GM19372 (cell line): Measurements from ENCODE around the gene DCST1.
A peak's percentile ranks its signal among the peaks of the same experiment; 100 is the strongest.

Experiments
- ATAC-seq: cut with Tn5 transposase; IDR thresholded peaks from one replicate; pipeline ENCODE4 v1.9.1; 2021; ENCODE audit warnings: mild to moderate bottlenecking, low read depth, moderate library complexity; ENCODE audit not compliant: unreplicated experiment

DCST1 gene

DNA sequence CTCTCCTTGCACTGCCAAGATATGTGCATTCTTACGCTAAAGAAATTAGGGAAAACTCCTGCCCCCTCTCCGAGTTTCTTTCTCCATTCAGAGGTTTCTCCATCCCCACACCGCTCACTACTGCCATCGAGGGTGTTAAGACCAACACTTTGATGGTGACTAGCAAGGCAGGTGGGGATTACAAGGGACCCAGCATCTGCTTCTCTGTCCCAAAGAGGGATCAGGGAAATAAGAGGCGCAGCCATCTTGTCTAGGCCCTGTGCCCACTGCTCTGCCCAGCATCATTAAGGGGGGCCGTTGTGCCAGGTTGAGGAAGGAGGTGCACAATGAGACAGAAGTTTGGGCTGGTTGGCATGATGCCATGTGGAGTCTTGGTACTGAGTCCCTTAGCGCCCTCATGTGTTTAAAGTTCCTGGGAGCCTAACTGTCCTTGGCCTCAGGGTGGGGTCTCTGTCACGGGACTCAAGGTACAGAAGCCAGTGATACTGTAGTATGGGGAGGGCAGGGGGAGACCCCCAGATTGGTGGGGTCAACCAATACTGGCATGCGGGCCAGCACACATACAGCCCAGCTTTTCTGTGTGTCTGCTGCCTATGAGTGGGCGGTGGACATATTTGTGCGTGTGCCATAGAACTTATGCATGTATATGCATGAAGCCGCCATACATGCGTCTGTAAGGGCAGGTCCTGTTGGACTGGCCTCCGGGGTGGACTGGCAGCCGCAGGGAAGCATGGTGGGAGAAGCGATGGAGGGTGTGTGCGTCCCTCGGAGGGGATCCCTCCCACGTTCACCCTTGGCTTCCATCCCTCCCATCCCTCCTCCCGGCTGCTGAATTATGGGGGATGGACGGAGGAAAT is 50.5 kb downstream of the DCST1 start:
- no peak for ATAC-seq

DNA sequence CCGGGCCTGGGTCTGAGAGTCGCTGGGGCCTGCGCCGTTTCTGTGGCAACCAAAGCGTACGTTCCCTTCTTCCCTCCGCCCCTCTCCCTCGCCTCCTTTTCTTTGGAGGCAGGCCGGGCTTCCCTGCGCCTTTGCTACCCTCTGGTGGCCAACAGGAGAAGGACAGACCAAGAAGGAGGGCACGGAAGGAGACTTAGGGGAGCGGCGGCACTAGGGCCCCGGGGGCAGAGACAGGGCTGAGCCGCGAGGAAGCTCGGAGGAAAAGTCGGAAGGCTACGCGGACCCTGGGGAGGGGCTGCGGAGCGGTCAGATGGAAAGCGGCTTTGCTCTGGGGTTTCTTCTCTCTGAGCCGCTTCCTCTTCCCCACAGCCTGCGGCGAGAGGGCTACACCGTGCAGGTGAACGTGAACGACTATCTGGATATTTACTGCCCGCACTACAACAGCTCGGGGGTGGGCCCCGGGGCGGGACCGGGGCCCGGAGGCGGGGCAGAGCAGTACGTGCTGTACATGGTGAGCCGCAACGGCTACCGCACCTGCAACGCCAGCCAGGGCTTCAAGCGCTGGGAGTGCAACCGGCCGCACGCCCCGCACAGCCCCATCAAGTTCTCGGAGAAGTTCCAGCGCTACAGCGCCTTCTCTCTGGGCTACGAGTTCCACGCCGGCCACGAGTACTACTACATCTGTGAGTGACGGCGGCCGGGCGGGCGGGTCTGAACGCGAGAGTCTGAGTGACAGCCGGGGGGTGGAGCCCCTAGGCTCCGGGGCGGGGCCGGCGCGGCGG is 51.3 kb downstream of the DCST1 start:
- peak; percentile 79 for ATAC-seq

DNA sequence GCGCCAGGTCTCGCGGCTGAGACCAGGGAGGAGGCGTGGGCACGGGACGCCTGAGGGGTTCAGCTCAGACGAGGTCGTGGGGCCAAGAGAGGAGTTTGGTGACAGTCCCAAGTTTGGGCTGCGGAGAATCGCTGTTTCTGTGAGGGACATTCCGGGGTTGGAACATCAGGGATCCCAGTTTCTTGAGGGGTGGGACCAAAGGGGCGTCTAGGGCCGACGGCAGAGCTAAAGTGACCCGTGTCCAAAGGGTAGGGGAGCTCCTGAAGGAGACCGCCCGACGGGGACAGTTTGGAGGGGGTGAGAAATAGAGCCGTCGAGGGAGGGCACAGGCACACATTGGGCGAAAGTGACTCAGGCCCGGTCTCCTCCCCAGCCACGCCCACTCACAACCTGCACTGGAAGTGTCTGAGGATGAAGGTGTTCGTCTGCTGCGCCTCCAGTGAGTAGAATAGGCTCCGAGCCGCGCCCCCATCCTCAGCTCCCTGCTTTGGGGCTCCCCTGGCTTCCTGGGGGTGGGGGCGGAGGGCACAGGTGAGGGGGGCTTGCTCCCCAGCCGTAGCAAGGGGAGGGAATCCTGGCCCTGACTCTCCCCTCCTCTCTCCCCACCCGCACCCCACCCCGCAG is 52.0 kb downstream of the DCST1 start:
- ATAC-seq: no peak

DNA sequence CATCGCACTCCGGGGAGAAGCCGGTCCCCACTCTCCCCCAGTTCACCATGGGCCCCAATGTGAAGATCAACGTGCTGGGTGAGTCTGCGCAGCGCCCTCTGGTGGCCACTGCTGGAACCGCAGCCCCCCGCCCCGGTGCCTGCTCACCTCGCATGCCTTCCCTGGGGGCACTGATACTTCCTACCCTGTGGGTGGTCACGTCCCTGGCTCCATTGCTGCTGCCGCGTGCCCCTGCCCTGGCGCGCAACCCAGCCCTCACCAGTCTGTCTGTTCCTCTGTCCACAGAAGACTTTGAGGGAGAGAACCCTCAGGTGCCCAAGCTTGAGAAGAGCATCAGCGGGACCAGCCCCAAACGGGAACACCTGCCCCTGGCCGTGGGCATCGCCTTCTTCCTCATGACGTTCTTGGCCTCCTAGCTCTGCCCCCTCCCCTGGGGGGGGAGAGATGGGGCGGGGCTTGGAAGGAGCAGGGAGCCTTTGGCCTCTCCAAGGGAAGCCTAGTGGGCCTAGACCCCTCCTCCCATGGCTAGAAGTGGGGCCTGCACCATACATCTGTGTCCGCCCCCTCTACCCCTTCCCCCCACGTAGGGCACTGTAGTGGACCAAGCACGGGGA is 52.6 kb downstream of the DCST1 start:
- ATAC-seq: no peak

DNA sequence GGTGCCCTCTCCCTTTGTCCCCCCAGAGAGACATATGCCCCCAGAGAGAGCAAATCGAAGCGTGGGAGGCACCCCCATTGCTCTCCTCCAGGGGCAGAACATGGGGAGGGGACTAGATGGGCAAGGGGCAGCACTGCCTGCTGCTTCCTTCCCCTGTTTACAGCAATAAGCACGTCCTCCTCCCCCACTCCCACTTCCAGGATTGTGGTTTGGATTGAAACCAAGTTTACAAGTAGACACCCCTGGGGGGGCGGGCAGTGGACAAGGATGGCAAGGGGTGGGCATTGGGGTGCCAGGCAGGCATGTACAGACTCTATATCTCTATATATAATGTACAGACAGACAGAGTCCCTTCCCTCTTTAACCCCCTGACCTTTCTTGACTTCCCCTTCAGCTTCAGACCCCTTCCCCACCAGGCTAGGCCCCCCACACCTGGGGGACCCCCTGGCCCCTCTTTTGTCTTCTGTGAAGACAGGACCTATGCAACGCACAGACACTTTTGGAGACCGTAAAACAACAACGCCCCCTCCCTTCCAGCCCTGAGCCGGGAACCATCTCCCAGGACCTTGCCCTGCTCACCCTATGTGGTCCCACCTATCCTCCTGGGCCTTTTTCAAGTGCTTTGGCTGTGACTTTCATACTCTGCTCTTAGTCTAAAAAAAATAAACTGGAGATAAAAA is 53.4 kb downstream of the DCST1 start:
- ATAC-seq: no peak

DNA sequence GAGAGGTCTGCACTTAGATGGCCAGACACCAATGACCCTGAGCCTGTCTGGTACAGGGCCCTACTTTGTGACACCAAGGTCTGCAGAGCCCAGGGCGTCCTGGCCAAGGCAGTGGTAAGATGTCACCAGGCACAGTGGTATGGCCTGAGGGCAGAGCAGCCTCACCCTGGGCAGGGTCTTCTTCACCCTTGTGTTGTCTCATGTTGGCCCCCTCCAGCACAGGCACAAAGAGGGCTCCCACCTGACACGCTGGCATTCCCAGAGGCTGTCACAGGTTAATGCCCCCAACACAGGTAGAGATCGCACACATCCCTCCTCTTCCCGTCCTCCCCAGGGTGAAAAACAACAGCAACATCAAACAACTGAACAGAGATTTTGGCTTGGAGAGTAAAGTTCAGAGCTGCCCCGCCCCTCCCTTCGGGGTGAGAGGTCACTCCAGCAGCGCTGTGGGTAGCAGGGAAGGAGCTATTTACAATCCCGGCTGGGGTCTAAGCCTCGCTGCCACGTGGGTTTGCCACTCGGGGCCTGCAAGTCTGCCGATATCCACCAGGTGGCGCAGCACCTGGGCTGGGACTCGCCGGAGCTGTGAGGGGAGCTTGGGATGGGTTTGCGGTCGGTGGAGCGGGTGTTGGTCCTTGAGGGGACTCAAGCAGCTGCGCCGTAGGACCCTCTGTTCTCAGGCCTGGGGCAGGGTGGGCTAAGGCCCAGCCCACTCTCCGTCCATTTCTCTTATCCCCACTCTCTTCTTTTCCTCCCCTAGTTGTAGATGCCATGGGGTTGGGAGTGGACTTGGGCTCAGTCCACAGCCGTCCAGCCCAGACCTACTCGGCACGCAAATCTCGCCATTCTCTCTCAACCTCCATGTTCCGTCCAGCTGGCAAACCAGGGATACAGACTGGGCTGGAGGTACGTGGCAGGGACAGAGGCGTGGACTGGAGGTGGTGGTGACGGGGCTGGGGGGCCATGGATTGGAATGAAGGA is 57.7 kb downstream of the DCST1 start:
- ATAC-seq: no peak

DNA sequence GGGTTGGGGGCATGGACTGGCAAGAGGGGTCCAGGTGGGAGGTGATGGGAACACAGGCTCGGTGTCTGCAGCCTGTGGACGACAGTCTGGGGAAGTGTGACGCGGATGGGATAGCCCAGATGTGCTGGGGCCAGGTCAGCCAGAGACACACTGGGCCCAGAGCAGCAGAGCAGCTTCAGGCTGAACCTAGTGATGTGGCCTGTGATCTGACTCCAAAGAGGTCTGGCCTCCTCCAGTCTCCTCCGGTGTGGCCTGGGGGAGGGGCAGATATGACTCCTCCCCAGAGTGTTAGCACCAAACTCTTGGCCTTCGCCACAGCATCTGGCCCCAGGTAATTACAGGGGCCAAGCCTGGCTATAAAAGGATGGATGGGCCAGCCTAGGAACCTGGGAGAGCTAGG is 58.5 kb downstream of the DCST1 start:
- no peak for ATAC-seq

DNA sequence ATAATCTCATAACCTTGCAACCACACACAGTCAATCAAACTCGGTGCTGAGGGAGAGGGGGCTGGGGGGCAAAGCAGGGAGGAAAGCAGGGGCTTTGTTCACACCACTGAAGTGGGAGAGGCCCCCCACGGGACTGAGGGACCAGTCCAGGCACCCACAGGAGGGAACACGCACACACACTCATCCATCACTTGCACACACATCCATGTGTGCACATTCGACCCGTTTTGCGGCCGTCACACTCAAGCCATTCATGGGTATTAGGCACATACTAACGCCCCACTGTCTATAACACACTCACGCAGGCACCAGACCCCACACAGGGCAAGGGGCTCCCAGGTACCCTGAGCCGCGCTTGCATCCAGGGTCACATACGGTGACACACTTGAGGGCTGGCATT is 59.0 kb downstream of the DCST1 start:
- no peak for ATAC-seq

DNA sequence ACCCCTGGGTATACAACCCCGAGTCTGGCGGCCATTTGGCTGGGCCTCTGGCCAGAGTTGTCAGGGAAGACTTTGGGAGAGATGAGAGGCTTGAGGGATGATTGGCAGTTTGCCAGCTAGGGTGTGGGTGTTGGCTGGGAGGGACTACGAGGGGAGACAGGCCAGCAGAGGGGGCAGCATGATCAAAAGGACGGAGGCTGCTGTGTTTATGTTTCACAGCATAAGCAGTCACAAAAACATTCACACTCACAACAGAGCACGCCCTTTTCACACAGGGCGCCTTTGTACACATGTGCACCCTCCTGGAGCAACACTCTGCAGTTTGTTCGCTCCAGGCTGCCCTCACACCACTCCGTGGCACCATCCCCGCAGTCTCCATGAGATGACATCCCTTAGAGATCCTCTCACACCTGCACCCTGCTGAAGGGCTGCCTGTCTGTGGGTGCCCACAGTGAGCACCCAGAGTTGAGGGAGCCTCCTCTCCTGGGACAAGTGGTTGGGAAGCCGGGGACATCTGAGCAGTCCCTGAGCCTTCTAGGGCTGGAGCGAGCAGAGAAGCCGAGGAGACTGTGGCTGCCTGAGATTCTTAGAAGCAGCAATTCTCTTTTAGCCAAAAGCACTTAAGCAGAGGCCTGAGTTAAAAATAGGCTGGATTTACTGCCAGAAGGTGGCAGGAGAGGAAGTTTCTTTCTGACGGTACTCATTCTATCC is 60.4 kb downstream of the DCST1 start:
- ATAC-seq: no peak

DNA sequence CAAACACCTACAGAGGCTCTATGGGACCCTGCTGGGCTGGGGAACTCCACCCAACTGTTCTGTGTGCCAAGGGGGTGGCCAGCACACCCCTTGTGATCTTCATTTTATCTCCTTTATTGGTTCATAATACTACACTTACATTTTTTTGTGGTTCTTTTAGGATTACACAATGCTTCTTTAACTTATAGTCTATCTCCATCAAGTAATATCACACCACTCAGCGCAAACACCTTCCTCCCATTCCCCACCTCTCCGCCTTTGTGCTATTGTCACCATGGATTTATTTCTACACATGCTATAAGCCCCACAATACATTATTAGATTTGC is 61.0 kb downstream of the DCST1 start:
- no peak for ATAC-seq

DNA sequence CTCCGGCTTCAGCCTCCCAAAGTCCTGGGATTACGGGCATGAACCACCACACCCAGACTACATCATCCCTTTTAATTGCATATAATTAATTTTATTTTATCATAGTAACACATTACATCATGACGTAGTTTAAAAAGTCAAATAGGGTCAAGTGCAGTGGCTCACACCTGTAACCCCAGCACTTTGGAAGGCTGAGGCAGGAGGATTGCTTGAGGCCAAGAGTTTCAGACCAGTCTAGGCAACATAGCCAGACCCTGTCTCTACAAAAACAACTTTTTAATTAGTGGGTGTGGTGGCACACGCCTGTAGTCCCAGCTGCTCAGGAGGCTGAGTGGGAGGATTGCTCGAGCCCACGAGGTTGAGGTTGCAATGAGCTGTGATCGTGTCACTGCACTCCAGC is 65.7 kb downstream of the DCST1 start:
- ATAC-seq: no peak
